Limb (tissue), 2 donors: ENCODE results near the gene TBL1X.
A peak's percentile ranks its signal among the peaks of the same experiment; 100 is the strongest.

Experiments used
- DNase-seq, 2 donors: peaks; one replicate each; pipeline ENCODE4 v3.0.0-alpha.2; 2016; ENCODE audit errors: extremely low spot score in 2 of 2

Gene TBL1X

DNA sequence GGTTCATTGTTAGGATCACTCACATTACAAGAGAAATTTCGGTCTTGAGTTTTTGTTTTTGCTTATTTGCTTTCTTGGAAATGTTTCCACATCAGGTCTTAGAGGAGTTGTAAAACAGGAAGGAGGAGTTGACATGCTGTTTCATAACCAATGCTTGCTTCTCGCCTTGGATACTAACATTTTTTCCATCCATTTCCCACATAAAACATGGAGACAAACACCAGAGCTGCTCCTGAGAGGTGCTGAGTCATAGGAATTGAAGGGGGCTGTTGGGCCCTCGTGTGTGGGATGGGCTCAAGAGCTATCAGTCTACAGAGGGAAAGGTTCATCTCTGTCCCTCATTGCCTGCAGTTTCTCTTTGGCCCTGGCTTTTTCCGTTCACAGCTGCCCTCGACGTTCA is 29.9 kb downstream of the TBL1X start:
- DNase-seq, result no peak

DNA sequence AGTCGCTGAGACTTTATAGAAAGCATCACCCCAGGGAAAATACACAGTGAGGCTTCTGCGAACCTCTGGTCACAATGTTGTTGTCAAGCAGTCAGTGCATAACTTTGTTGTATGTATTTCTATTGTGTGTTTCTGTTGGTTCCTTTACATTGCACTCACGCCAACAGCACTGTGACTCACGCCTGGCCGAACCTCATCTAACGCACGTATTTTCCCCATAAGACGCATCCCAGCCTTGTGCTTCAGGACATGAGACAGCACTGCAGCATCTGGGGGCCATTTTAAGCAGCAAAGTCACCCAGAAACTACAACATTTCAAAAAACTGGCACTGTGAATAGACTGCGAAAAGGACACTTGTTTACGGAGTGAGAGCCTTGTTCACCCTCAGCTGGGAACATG is 30.6 kb downstream of the TBL1X start:
- no peak for DNase-seq

DNA sequence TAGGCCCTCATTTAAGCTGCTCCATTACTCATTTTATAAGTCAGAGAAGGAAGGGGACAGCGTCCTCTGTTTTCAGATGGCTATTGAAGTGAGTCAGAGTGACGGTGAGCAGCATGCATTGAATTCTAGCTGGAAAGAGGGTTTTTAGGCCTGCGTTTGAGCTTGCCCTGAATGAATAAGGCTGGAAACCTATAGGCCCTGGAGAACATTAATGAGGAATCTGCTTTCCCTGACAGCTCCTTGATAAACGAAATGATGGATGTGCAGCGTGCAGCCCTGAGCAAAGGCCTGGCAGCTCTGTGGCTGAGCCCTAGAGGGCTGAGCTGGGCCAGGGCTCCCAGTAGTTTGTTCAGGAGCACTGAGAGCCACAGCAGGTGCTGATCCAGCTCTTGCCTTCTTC is 33.4 kb downstream of the TBL1X start:
- no peak for DNase-seq

DNA sequence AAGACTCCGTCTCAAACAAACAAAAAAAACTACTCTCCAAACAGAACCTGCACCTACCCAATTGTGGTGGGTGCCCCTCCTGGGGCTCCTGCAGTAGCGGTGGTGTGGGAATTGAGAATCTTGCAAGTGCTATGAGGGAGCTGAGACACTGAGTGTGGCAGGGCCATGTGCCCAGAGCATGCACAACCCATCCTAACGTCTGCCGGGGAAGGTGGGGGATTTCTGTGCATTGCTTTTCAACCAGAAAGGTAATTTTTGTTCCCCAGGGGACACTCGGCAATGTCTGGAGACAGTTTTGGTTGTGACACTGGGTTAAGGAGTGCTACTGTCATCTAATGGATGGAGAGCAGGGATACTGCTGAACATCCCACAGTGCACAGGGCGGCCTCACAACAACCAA is 35.7 kb downstream of the TBL1X start:
- no peak for DNase-seq

DNA sequence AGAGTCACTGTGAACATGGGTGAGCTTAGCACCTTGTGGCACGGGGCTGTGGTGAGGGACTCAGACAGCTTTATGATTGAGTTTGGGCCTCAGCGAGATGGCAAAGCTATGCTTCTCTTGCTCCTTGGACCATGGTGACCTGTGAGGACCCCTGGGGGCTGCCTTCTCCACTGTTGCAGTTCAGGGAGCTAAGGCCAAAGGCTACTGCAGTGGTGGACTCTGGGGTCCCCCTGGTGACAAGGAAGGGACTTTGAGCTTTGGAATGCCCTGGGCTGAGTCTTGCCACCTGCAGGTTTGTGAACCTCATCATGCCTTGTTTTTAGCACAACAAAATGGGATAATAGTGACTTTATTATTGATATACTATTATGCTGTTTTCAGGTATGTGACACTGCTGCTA is 36.5 kb downstream of the TBL1X start:
- DNase-seq, result no peak

DNA sequence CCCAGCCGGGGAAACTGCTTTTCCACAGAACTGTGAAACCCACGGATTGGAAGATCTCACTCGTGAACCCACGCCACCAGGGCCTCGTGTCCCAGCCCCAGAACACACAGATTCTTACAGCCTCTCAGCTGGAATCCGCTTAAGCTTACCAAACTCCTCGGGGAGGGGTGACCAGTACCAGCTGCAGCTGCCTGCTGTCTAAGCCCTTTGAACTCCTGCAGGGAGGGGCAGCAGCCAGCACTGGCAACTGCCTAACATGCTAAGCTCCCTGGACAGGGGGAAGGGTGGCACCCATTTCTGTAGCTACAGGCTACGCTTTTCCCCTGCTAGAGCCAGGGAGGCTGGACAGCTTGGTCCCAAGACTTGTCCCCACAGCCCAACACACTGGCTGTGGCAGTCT is 38.4 kb downstream of the TBL1X start:
- no peak for DNase-seq

DNA sequence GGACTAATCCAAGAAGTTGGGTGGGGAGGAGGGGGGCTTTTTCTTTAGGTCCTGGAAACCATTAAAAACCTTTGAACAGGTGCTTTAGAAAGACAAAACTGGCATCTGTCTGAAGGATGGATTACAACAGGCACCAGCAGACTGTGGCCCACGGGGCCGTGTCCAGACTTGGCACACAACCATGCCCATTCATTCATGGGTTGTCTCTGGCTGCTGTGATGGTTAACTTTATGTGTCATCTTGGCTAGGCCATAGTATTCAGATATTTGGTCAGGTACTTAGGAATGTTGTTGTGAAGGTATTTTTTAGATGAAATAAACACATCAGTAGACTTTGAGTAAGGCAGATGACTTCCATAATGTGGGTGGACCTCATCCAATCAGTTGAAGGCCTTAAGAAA is 45.5 kb downstream of the TBL1X start:
- no peak for DNase-seq

DNA sequence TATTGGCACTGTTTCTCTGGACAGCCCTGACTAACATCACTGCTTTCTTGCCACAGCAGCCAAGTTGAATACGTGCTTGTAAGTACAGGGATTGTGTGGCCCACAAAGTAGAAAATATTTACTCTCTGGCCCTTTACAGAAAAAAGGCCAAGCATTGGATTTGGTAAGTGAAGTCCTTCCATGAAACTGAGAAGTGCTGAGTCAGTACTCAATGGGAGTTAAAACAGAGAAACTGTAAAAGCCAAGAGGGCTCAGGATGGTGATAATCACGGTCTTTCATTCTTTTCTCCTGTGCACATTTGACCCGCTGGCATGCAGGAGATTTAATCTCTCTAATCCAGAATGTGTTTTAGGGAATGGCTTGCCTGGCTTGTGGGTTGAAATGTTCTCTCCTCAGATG is 46.1 kb downstream of the TBL1X start:
- DNase-seq, result no peak

DNA sequence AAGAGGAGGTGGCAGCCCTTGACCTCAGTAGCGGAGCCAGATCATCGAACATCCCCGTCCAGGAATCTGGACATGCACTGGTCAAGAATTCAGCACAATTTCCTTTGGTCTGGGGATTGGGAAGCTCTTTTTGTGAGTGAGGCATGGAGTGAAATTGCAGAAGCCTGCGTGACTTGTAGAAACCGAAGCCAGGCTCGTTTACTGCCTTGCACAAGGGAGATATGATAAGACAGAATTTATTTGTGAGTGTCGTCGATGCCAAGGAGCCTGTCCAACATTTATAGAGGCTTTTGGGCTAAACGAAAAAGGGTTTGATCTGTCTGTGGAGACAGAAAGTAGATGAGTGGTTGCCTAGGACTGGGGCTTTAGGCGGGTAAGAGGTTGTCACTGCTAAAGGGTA is 50.6 kb downstream of the TBL1X start:
- no peak for DNase-seq

DNA sequence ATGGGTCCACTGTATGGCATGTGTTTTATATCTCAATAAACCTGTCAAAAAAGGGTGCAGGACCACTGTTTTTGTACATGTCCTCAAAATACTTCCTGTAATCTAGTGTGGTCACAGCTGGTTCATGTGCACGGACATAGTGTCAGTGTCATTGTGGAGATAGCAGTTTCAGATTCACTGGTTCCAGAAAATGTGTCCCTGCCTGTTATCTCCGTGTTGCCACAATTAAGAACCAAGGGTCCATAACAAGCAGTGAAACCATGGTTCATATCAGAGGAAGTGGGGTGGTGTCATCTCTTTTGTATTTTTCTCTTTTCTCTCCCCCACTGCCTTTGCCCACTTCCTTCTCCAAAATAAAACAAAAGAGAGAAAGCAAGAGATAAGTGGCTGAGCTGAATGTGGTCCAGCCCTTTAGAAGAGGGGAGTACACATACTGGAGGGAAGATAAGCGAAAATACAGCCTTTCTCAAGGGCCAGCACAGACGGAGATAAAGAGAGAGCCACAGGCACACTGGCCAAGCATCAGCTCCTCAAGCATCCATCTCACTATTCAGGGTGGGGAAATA is 51.2 kb downstream of the TBL1X start:
- DNase-seq, result no peak

DNA sequence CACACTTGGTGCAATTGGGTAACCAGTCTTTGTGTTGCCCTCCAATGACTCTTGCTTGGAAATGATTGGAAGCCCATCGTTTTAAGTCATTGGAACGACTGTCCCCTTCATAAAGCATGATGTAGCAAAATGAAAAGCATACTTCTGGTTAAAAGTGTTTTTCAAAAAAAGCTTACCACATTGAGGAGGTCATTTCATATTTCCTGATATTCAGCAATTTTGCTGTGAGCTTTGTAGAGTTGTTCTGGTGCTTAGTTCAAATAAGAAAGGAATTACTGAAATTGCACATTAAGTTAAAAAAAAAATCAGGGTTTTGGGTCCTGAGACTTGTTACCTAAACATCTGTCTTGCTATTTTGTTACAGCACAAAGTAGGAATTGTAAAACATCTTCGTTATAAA is 51.8 kb downstream of the TBL1X start:
- DNase-seq, result no peak

DNA sequence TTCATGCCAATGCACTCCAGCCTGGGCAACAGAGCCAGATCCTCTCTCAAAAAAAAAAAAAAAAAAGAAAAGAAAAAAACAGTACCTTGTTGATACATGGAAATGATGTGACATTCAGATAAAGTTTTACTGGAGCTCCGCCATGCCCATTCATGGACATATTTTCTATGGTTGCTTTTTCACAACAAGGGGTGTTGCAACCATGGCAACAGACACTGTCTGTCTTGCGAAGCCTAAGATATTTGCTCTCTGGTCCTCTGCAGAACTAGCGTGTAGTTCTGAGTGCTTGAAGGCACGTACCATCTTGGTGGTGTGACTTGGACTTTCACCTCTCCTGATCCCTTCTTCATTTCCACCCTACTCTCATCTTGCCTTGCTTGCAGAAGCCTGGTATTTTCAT is 53.2 kb downstream of the TBL1X start:
- DNase-seq, result no peak

DNA sequence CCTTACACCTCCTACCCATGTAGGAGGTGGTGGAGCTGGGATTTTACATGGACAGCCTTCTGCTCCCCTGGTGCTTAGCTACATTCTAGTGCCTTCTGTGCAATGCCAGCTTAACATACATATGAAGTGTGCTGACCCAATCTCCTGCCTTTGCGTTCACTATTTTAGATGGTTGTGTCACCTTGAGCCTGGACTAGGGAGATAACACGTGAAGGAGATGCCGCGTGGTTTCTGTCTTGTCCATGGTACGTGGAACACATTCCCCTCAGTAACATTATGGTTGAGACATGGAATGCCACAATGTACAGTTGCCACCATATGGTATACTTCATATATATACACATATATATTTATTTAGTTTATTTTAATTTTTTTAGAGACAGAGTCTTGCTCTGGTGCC is 54.0 kb downstream of the TBL1X start:
- no peak for DNase-seq

DNA sequence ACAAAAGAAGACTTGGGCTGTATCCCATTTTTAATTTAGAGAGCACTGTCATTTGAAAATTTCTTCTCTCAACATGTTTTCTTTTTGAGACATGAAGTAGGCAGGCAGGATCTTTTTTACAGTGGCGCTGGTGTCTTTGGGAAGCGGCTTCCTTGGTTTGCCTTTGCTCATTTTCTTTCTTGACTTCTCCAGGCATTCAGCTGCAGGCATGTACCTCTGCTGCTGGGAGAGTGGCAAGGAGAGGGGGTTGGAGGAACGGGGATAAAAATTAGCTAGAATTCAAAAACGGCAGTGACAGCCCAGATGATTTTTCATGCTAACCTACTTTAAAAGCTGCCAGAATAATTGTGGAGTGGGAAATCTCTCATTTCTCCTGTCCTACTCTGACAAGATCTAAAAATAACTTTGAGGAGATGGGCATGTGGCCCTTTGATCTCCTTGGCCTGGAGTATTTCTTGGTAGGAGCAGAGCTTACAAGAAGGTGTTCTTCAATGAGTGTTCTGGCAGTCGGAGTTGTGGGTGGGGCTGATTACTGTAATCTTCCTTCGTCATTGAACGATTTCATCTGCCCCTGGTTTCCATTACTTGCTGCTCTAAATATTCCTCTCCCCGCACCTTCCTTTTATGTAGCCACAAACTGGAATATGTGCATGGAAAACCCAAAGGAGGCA is 54.8 kb downstream of the TBL1X start:
- DNase-seq, result no peak

DNA sequence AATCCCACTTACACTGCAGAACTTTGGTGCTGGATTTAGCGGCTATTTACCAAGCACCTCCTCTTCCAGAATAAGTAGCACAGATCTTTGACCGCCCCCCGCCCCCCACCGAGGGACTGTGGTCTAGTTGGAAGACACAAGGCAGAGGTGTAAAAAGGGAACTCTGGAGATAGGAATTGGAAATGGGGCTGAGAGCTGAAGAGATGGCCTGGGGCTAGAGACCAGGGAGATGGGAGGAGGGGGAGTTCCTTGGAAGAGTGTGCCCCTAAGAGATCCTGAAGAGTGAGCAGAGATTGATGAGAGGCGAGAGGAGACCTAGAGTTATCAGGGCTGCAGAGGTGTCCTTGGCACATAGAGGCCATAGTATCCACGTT is 55.3 kb downstream of the TBL1X start:
- no peak for DNase-seq

DNA sequence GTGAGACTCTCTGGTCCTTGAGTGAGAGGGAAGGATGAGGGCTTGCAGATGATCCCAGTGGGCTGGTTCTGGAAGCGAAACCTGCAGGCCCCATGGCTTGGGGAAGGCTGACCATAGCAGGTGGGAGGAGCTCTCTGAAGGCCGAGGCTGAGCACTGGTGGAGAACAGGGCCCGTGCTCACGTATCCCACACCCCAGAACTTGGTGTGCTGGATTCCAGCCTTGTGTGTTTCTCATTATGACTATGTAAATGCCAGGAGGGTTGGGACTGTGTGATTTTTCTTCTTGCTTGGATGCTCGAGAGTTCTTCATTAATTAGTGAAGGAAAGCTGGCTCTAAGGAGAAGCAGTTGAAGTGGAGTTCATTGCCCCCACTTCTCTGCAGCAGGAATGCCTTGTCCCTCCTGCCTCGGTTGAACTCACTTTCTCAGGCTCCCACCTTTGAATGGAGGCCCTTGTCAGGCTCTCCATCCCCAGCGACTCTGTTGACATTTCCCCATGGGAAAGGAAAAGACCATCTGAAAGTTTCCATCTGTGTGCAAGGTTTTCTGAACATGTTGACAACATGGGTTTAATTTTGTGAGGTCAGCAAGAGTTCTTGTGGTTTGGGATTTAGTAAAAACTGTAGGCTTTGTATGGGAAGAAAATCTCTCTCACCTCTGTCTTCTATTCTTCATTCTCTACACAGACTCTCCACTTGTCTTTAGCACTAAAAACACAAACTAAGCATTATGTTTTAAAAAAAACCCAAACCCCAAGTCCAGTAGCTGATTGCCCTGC is 57.7 kb downstream of the TBL1X start:
- no peak for DNase-seq

DNA sequence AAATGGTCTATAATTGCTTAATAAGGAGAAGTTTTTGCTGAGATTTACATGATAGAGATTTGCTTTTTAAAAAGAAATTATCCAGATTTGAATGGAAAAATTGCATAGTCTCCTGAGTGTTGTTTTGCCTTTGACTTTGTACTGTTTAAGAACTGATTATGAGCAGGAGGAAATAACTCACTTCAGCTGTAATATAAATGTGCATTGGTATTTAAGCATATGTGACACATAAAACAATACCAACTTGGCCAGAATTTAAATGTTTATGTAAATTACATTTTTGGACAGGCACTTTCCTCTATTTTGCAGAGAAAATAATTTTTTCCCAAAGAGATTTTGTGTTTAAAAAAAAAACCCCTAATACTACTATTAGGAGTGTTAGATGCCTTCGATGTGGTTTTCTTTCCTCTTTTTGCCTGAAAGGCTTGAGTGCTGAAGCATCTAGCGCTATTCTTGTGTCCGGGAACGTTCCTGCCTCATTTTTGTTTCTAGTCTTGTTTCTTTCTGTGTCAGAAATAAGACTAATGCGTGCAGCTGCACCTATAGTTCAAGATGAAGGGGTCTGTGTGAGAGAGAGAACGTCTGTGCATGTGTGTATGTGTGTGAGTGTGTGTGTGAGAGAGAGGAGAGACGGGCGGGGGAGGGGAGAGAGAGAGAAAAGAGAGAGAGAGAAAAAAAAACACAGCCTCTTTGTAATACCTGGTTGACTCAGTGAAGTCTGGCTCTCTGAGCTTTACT is 60.8 kb downstream of the TBL1X start:
- DNase-seq, result no peak

DNA sequence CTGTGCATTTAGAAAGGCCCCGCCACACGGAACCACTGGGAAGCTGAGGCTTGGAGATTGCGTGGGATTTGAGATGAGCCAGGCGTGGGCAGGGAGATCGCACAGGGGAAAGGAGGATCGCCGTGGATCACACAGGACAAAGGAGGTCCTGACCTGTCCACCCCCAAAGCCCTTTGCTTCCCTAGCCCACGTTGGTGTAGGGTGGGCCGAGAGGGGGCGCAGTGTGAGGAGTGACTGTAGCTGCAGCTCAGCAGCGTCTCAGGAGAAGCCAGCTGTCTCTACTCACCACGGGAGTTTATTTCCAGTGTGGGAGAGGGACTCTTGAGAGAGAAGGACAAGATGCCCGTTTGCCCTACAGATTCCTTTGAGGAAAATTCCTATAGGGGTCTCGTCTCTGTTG is 62.1 kb downstream of the TBL1X start:
- no peak for DNase-seq

DNA sequence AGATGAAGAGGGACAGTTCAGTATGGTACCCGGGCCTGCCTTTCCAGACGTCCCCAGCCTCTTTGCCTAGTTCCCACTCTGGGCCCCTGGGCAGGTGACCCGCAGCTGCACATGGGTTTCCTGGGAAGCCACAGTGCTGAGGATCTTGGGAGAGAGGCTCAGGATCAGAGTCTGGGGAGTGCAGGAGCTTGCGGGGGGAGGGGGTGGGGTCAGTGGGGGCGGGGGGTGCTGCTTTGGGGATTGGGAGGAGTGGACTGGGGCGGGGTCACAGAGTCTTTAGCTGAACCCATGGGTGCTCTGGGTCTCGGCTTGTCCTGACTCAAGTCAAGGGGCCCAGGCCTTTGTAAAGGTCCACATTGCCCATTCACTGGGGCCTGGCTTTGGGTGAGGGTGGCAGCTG is 63.6 kb downstream of the TBL1X start:
- DNase-seq, result no peak

DNA sequence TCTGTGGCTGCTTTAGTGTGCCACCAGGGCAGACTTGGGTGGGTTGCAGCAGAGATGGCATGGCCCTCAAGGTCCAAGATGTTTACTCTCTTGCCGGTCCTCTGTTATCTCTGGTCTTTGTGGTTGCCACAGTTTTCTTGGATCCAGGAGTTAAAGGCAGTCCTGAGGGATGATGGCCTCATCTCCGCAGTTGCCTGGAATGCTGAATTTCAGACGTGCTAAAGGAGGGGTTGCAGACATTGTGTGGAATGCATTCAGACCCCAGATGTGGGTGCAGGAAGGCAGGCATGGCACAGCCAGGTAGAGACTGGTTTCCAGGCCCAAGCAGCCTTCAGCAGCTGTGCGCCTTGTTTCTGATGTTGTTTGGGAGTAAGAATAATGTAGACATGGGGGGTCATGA is 64.4 kb downstream of the TBL1X start:
- no peak for DNase-seq

DNA sequence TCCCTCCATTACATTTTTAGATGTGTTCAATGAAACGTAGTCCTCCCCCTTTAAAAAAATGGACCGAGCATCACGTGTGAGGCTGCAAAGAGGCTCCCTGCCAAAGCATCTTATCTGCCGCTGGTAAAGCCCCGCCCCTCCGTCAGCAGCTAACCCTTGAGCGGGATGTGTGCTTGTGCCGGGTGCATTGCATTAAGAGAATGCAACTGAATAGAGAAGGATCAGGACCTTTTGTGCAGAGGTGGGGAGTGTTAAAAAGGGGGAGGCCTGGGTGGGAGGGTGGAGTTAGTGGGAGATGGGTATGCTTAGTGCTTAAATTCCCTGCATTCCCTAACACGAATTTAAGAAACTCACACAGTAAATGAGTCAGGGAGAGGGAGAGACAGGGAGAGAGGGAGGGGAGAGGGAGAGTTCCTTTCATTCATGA is 66.0 kb downstream of the TBL1X start:
- DNase-seq, result peak; percentile 57 to 64

DNA sequence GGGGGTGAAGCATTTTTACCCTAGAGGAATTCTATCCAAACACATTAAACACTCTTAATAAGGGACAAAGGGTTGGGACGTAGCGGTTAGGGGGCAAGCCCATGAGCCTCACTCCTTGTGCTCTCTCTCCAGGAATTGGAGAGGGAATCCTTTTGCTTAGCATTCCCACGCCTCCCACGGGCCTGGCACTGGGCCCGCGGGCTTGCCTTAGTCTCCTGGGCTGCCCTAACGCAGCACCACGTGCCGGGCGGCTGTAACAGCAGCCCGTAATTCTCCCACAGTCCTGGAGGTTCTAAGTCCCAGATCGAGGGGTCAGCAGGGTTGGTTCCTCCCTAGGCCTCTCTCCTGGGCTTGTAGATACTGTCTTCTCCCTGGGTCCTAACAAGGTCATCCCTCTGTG is 67.5 kb downstream of the TBL1X start:
- no peak for DNase-seq
